GM12878 (cell line): ENCODE data around the gene PLS3. TPM values are rescaled to one million over a fixed set of nuclear protein-coding genes. Genes with fewer than 3 reads are reported as not detected.

Experiments used
- ATAC-seq: fragments of 200-7000 bp; cut with Tn5 transposase; 3 replicates; pipeline ENCODE4 v1.9.1; 2020; ENCODE audit warnings: mild to moderate bottlenecking, moderate library complexity
- BruUV-seq: library from RNA; stranded (reverse); fragments of 400-500 nt; replicated peaks from 2 replicates; lab custom pipeline; 2021; lab: Mats Ljungman, UMichigan
- CTCF ChIA-PET: fragments of 300-600 bp; sonication (Branson Sonifier 250); formaldehyde crosslinking; extraction: SDS; loops from one replicate; lab custom pipeline; 2021; ENCODE audit warnings: inconsistent platforms; lab: Yijun Ruan, JAX
- POLR2A ChIA-PET: fragments of 350-600 bp; formaldehyde crosslinking; extraction: SDS; loops from one replicate; lab custom pipeline; 2021; ENCODE audit warnings: inconsistent platforms; lab: Charles Lee
- RAD21 ChIA-PET: fragments of 300-600 bp; sonication (Branson Sonifier 250); formaldehyde crosslinking; loops from one replicate; lab custom pipeline; 2023; ENCODE audit warnings: antibody characterized with exemption; ENCODE audit not compliant: unreplicated experiment; lab: Charles Lee
- SMC1A ChIA-PET: fragments of 300-600 bp; sonication (Branson Sonifier 250); formaldehyde crosslinking; loops from one replicate; lab custom pipeline; 2023; ENCODE audit not compliant: unreplicated experiment, uncharacterized antibody; lab: Charles Lee
- DNase-seq: peaks from one replicate; pipeline ENCODE4 v3.0.0-alpha.2; 2011; ENCODE audit warnings: low read depth, low spot score
- FAIRE-seq: peaks from 3 replicates; lab custom pipeline; 2011; peaks lifted over from hg19 to GRCh38; lab: Jason Lieb, UNC
- H2AFZ ChIP-seq: 2 replicates; pipeline ENCODE4 v1.6.0; 2011; ENCODE audit warnings: low read depth, low read length, control low read depth; ENCODE audit not compliant: control insufficient read depth
- H3K27ac ChIP-seq: 2 replicates; pipeline ENCODE4 v1.5.1; 2011; ENCODE audit warnings: control low read depth; ENCODE audit not compliant: control insufficient read depth, insufficient read depth
- H3K27me3 ChIP-seq, 2 experiments: replicated peaks in 1 of 2; 2 replicates each; pipeline versions ENCODE4 v1.6.0 to v1.6.1; 2011; ENCODE audit warnings: low read length in 1 of 2; ENCODE audit not compliant: control insufficient read depth in 2 of 2, insufficient read depth in 2 of 2
- H3K36me3 ChIP-seq, 2 experiments: 2 replicates each; pipeline ENCODE4 v1.5.1; 2011; ENCODE audit warnings: low read length in 1 of 2; ENCODE audit not compliant: control insufficient read depth in 2 of 2, insufficient read depth in 2 of 2
- H3K4me1 ChIP-seq: 2 replicates; pipeline ENCODE4 v1.6.1; 2011; ENCODE audit warnings: mild to moderate bottlenecking, low read length, moderate library complexity, mixed read lengths; ENCODE audit not compliant: control insufficient read depth, insufficient read depth
- H3K4me2 ChIP-seq: 2 replicates; pipeline ENCODE4 v1.6.0; 2011; ENCODE audit warnings: control low read depth; ENCODE audit not compliant: control insufficient read depth, insufficient read depth
- H3K4me3 ChIP-seq: fragments of 200-600 bp; sonication (generic); 2 replicates; pipeline ENCODE4 v1.5.1; 2016
- H3K79me2 ChIP-seq: 2 replicates; pipeline ENCODE4 v1.6.0; 2011; ENCODE audit warnings: low read length; ENCODE audit not compliant: control insufficient read depth, insufficient read depth
- H3K9ac ChIP-seq: 2 replicates; pipeline ENCODE4 v1.8.0; 2011; ENCODE audit warnings: low read length, control low read depth, mixed read lengths; ENCODE audit not compliant: control insufficient read depth, insufficient read depth
- H3K9me3 ChIP-seq: replicated peaks from 3 replicates; pipeline ENCODE4 v1.5.1; 2011; ENCODE audit warnings: mild to moderate bottlenecking, low read length; ENCODE audit not compliant: control insufficient read depth, insufficient read depth
- H4K20me1 ChIP-seq: 2 replicates; pipeline ENCODE4 v1.6.0; 2011; ENCODE audit not compliant: control insufficient read depth, insufficient read depth
- TAF1 ChIP-seq: IDR thresholded peaks from 2 replicates; pipeline ENCODE4 v1.6.1; 2011; ENCODE audit warnings: mild to moderate bottlenecking, low read depth, low read length, borderline replicate concordance
- WGBS: methylation state at CpG from one replicate; pipeline ENCODE4 v1.1.6; 2016; ENCODE audit warnings: low lambda C conversion rate; ENCODE audit not compliant: insufficient replicate concordance, insufficient coverage; ENCODE audit errors: missing lambda C conversion rate; 5-methylcytosine and 5-hydroxymethylcytosine counted together
- in situ Hi-C: fragments of 300-500 bp; cut with MboI; formaldehyde crosslinking; loops from 9 replicates; pipeline ENCODE4 v1.14.3; 2018; ENCODE audit warnings: mixed read lengths
- intact Hi-C: fragments of 100-400 bp; cut with micrococcal nuclease; formaldehyde crosslinking; loops from one replicate; pipeline ENCODE4 v1.14.2; 2022; ENCODE audit not compliant: unreplicated experiment
- polyA plus RNA-seq, 11 experiments: library from polyadenylated mRNA; depleted of rRNA in 4 of 11; unstranded in 6 of 11; stranded (reverse) in 5 of 11; fragments of >200 nt; fragmentation: Nextera tagmentation in 4 of 11; fragmentation: Illumina TruSeq in 1 of 11; extraction: Ambion mirVana in 4 of 11; extraction: Trizol in 1 of 11; gene quantifications; 1 replicate in 1 of 11; 2 replicates in 10 of 11; pipeline versions ENCODE4 v1.2.1 to v1.2.3, GENCODE V29; 2011 to 2016; ENCODE audit warnings: inconsistent platforms in 2 of 11, missing spikeins in 2 of 11, low read depth in 1 of 11
- total RNA-seq, 4 experiments: library from RNA; depleted of rRNA in 3 of 4; stranded (reverse); fragments of >200 nt in 3 of 4; fragmentation: Illumina TruSeq in 1 of 4; extraction: Trizol in 1 of 4; gene quantifications; 2 replicates each; pipeline versions ENCODE4 v1.2.1 to v1.2.3, GENCODE V29; 2013 to 2021
- TF ChIP-seq, protein P1 (sequence below): fragments of 450-650 bp; formaldehyde crosslinking; IDR thresholded peaks from 2 replicates; pipeline ENCODE4 v1.4.0; 2020; ENCODE audit warnings: mild to moderate bottlenecking, moderate library complexity

The PLS3 gene
- total and polyA plus RNA-seq, 10 of the 15 experiments (the other 5 are each of a cell fraction or from before 2014, with no cell fraction given), result 47.6 to 236 (median 174) TPM

DNA sequence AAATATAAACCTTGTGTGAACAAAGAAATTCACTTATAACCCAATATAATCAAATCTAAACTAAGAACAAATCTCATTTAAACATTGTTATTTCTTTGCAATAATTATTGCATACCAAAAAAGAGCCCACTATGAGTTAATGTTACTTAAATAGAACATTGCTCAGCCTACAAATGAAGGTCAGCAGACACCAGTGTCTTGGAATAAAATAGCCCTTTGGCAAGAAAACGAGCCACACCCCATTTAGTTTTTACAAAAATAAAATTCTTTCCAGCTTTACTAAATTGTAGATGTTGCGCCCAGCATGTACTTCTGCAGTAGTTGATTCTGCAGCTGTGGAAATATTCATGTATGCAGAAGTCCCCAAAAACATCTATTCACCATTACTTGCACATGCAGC is 12.2 kb downstream of the PLS3 start:
- no peak overlapping the region for H3K27ac ChIP-seq
- FAIRE-seq (no peak), DNase-seq (no peak), ATAC-seq (no peak)
- H3K9me3 ChIP-seq, result no peaks in the 10 kb centered on the region; the same call in 2 of the 3 replicates
- in situ Hi-C loops, result no loop called here
- TF ChIP-seq TAF1, result no peak
- TF ChIP-seq, protein P1, sequence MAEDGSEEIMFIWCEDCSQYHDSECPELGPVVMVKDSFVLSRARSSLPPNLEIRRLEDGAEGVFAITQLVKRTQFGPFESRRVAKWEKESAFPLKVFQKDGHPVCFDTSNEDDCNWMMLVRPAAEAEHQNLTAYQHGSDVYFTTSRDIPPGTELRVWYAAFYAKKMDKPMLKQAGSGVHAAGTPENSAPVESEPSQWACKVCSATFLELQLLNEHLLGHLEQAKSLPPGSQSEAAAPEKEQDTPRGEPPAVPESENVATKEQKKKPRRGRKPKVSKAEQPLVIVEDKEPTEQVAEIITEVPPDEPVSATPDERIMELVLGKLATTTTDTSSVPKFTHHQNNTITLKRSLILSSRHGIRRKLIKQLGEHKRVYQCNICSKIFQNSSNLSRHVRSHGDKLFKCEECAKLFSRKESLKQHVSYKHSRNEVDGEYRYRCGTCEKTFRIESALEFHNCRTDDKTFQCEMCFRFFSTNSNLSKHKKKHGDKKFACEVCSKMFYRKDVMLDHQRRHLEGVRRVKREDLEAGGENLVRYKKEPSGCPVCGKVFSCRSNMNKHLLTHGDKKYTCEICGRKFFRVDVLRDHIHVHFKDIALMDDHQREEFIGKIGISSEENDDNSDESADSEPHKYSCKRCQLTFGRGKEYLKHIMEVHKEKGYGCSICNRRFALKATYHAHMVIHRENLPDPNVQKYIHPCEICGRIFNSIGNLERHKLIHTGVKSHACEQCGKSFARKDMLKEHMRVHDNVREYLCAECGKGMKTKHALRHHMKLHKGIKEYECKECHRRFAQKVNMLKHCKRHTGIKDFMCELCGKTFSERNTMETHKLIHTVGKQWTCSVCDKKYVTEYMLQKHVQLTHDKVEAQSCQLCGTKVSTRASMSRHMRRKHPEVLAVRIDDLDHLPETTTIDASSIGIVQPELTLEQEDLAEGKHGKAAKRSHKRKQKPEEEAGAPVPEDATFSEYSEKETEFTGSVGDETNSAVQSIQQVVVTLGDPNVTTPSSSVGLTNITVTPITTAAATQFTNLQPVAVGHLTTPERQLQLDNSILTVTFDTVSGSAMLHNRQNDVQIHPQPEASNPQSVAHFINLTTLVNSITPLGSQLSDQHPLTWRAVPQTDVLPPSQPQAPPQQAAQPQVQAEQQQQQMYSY (CRISPR knock-in tag), result no peak
- POLR2A ChIA-PET, result no interaction called here
- RAD21 ChIA-PET, result no interaction called here
- H3K4me3 ChIP-seq, result no peak overlapping the region
- 31% methylated on average over 2 of the region's 2 CpGs for WGBS
- BruUV-seq, result no TSS peak
- H3K27me3 ChIP-seq, result no peaks in the 10 kb centered on the region
- H3K4me2 ChIP-seq, result no peak overlapping the region
- H2AFZ ChIP-seq, result no peak overlapping the region
- CTCF ChIA-PET, result interaction anchor here (1.2 kb wide), 1 partner anchor 10 kb away, joined by 4 read pairs; no protein-coding TSS in a partner anchor
- SMC1A ChIA-PET, result interaction anchor here (0.7 to 1.8 kb wide), 2 partner anchors 10 to 11 kb away, joined by 3 to 7 read pairs; no protein-coding TSS in a partner anchor
- no peaks in the 10 kb centered on the region for H3K36me3 ChIP-seq
- H4K20me1 ChIP-seq, result no peaks in the 10 kb centered on the region
- intact Hi-C loops, result no loop called here
- H3K4me1 ChIP-seq, result no peaks in the 10 kb centered on the region
- no peak overlapping the region for H3K9ac ChIP-seq
- H3K79me2 ChIP-seq, result no peaks in the 10 kb centered on the region; the same call in 1 of the 2 replicates
